HG03565 (cell line): ENCODE measurements around the gene LDB1.

Experiments used
- ATAC-seq: cut with Tn5 transposase; IDR thresholded peaks from one replicate; pipeline ENCODE4 v1.9.1; 2021; ENCODE audit warnings: mild to moderate bottlenecking, moderate library complexity; ENCODE audit not compliant: unreplicated experiment

The LDB1 gene

DNA sequence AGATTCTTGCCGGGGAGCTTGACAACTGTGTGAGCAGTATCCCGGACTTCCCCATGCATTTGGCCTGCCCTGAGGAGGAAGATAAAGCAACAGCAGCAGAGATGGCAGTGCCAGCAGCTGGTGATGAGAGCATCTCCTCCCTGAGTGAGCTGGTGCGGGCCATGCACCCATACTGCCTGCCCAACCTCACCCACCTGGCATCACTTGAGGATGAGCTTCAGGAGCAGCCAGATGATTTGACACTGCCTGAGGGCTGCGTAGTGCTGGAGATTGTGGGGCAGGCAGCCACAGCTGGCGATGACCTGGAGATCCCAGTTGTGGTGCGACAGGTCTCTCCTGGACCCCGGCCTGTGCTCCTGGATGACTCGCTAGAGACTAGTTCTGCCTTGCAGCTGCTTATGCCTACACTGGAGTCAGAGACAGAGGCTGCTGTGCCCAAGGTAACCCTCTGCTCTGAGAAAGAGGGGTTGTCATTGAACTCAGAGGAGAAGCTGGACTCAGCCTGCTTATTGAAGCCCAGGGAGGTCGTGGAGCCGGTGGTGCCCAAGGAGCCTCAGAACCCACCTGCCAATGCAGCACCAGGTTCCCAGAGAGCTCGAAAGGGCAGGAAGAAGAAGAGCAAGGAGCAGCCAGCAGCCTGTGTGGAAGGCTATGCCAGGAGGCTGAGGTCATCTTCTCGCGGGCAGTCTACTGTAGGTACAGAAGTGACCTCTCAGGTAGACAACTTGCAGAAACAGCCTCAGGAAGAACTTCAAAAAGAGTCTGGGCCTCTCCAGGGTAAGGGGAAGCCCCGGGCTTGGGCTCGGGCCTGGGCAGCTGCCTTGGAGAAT is 19.3 kb upstream of the LDB1 start:
- no peak for ATAC-seq

DNA sequence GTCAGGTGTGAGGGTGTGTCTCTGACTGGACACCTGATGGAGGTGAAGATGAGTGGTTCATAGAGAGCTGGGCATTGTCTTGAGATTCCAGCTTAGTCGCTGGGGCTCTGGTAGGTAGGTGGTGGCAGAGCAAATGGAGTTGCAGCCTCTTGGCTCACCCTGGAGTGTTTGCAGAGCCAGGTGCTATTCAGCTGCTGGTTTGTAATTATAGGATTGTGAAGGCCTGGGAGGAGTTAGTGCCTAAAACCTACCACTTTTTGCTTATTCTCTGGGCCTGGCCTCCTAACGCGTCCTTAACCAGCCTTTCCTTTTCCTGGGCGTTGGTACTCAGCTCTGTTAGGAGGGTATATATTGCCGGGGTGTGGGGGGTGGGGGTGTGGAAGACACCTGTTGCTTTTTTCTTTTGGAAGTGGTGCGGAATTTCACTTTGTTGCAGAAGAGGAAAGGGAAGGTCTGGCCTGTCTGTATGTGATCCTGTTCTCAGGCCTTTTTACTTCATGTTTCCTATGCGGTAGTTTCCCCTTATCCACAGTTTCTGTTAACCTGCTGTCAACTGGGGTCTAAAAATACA is 15.9 kb upstream of the LDB1 start:
- no peak for ATAC-seq

DNA sequence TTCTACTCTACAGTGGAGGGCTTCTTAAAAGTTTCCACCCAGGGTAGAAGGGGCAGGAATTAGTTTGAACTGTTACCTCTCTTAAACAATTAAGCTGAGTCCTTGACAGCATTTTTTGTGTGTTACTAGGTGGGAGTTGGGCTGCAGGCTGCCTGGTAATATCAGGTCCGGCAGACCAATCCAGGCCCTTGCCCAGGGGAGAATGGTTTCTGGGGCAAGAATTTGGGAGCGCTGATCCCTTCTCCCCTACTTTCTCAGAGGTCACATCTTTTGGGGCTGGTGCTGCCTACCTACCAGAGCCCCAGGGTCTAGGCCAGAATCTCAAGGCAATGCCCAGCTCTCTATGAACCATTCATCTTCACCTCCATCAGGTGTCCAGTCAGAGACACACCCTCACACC is 14.2 kb upstream of the LDB1 start:
- no peak for ATAC-seq

DNA sequence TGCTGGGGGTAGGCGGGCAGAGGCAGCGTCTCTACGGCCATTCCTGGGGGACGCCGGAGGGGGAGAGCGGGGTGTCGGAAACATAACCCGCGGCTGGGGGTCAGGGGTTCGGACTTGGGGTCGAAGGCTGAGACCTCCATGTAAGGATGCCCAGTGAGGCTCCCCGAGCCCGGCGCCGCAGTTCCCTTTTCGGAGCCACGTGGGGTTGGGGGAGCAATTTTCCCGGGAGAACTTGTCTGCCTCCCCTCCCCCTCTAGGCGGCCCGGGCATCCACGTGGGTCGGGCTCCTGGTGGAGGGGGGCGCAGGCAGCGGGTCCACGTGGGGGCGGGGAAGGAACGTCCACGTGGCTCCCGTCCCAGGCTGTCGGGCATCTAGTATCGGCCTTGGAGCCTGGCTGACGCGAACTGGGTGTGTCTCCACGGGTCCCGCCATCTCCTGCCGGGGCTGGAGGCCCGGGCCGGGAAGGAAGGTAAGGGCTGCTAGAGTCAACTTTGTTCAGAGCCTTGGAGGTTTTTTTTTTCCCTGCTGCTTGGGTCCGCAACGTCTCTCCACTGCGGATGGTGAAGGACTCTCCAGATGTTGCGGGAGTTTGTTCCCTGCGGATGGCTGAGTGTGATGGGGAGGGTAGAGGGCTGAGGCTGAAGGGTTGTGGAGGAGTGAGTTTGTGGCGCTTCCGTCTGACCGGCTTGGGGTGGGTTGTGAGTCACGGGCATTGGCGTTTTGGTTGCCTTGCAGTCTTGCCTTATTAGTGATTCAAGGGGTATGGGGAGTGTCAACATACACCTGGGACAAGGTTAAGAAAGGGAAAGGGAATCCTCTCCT is 13.4 kb upstream of the LDB1 start:
- no peak for ATAC-seq

DNA sequence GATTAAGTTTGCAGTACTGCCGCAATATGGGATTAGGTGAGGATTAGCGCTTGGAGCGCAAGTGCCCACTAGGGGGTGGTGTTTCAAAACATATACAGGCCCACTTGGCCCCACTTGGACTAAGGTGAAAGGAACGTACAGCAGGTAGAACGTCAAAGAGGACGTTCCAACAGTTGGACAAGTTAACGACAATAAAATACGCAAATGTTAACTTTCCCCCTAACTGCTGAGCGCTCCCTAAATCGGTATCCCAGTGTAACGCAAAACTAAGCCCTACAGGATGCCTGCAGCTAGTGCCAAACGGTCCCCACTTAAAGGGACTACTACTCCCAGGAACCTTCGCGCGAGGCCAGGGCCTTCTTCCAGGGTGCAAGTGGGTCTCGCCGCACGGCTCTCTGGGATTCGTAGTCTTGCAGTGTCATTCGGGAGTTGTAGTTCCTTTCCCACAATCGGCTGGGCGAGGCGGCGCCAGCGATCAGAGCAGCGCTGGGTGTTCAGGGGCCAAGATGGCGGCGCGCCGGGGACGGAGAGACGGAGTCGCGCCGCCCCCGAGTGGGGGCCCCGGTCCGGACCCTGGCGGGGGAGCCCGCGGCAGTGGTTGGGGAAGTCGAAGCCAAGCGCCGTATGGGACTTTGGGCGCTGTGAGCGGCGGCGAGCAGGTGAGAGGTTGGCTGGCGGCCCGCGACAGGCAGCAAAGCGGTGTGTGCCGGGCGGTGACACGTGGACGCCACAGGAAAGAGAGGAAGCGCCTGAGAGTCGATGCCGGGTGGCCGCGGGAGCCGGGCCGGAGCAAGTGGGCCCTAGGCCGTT is 12.6 kb upstream of the LDB1 start, which contains the start of gene PPRC1:
TSS of gene PPRC1 (plus strand) at position 478 of the 810 bp plus-strand sequence. CDS start at position 507, 29 bp downstream.
- ATAC-seq: peak; percentile 94

DNA sequence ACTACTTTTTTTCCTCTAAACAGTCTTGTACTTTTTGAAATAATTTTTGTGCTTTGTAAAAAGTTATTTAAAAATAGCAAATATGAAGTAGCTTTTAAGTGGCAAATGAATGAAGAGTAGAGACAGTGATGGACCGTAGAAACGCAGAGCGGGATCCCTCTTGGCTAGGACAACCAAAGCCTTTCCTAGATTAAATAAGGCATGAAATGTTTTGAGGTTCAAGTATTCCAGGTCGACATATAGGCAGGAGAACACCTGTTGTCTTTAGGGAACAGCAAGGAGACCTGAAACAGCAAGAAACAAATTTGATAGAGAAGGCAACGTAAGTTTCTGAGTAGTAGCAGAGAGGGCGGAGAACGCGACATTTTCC is 12.0 kb upstream of the LDB1 start:
- no peak for ATAC-seq

DNA sequence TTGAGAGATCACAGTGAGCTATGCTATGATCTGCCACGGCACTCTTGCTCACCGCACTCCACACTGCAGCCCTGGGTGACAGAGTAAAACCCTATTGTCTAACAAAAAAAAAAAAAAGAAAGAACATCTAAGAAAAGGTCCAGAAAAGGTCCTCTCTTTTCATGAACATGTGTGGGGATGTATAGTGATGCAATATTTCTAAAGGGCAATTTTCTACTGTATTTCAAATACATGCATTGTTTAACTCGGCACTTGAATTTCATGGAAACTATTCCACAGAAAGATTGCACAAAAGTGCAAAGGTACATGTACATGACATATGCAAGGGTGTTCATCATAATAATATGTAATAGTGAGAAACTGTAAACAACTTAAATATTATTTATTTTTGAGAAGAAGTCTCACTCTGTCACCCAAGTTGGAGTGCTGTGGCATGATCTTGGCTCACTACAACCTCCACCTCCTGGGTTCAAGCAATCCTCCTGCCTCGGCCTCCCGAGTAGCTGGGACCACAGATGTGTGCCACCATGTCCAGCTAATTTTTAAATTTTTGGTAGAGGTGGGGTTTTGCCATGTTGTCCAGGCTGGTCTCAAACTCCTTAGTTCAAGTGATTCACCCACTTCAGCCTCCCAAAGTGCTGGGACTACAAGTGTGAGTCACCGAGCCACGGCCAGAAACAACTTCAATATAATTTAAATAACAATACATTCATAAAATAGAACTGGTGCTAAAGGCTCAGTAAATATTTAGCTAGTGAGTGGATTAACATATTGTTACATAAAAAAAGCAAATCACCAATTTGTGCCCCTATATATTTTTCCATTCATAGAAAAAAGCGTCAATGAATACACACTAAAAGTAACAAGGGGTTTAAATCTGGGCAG is 11.4 kb upstream of the LDB1 start:
- no peak for ATAC-seq

DNA sequence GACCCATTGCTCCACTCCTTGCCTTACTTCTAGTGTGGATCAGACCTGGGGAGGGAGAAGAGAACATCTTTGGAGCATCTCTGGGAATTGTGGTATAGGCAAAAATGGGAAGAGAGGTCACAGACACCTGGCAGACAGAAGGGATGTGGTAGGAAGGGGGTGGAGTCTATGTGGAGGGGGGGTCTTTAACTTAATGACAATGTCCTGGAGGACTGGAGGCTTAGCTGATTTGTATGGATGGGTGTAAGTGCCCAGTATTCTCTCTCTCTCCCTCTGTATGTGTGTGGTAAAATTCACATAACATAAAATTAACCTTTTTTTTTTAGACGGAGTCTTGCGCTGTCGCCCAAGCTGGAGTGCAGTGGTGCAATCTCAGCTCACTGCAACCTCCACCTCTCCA is 3.1 kb upstream of the LDB1 start:
- no peak for ATAC-seq

DNA sequence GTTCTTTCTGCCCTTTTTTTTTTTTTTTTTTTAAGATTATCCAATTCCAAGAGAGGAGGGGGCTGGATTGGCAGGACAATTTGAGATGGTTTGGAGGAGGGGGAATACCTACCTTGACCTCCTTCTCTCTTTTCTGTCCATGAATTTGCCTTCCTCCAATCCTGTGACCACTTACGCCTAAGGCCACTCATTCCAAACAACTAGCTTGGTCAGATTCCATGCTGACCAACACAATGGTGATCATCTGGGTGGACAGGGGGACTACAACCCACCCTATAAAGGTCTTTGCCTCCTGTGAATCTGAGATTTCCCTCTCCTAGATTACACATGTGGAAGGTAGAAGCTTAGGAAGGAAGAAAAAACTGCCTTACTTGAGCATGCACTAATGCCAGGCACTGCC is 2.3 kb upstream of the LDB1 start:
- ATAC-seq: no peak

DNA sequence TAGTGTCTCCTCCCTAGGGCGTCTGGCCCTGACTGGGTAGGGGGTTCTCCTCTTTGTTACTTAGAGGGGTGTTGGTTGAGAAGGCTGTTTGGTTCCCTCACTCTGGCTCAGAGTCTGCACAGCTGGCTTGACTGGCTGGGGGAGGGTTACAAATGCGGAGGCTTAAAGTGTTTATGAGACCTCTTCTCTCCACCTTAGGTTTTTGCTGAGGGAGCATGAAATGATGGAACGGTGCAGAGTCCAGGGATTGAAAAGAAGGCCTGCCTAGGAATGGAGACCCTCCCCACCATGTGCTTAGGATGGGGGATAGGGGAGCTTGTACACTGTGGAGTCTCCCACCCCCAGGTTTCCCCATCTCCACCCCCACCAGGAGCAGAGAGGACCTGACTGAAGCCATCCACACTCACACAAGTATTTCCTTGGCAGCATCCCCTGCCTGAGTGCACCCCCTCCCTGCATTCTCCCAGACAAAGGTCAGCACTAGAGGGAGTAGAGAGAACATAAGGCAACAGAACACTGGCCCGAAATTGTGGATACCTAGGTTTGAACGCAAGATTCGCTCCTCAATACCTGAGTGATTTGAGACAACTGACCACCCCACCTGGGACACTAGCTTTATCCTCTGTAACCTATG is 1.7 kb upstream of the LDB1 start:
- ATAC-seq: no peak

DNA sequence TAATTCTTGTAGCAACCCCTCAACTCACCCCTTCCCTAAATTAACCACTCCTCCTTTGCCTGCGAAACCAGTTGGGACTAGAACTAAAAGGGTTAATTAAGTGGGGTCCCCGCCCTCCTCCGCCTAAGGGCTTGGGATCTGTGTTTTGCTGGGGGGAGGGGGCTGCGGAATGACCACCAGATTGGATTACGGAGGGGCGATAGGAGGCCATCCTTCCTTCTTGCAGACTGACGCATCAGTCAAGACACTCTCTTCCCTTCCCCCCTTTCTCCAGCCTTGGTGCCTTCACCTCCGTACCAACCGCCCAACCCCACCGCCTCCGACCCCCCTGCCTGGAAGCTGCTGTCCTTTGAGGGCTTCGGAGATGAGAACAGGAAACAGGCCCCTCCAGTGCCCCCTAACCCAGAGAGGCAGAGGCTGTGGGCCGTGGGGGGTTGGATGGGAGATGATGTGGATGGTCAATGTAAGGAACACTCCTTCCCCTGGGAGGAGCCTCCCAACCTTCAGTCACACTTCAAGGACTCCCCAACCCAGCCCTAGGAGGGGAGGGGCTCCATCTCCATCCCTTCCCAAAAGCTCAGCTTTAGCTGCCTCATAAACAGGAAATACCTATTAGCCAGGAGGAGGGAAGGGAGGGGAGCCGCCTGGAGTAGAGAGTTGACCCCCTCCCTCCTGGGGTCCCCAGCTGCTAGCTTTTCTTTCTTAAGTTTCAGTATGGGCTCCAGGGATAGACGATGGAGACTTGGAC is 997 bp upstream of the LDB1 start:
- no peak for ATAC-seq

DNA sequence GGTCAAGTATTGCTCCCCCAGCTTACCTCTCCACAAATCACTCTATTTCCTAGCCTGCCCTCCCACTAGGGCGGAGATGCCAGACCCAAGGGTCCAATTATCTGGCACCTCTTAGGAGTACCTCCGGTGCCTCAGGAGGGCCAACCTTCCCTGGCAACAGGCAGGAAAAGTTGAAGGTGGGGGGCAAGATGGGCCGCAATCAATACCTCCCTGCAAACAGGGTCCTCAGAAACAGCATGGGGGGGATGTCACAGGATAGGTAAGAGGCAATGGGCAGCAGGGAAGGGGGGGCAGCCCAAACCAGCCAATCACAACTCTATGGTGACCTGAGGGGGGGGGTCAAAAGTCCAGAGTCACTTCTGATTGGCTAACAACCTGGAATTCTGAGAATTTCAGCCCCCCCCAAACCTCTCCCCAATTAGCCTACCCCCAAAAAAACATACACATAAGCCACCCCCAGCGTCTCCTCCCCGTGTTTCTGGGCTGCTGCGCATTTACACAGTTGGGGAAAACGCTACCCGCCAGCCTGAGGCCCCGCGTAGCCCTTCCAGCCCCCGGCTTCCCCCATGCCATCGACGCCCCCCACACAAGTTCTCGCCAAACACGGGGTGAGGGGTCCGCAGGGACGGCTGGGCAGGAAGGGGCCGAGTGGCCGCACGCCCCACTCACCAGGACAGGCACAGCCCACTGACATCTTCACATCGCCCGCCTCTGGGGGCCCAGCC is 589 bp downstream of the LDB1 start:
- ATAC-seq: no peak

DNA sequence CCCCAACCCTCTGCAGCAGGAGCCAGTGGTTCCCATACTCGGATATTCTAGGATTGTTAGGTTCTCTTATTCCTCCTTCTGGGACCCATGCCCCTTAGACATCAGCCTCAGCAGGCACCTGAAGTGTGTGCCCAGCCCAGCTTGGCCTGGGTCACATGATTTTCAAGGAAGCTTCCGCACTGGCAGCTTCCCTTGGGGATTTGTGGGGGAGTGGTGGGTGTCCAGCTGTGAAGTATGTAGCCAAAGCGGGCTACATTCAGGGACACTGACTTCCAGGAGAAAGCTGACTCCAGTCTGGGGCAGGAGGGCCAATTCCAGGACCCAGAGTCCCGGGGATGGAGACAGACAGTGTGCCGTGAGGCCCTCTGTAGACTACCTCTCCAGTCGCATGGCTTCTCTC is 1.3 kb downstream of the LDB1 start:
- ATAC-seq: no peak

DNA sequence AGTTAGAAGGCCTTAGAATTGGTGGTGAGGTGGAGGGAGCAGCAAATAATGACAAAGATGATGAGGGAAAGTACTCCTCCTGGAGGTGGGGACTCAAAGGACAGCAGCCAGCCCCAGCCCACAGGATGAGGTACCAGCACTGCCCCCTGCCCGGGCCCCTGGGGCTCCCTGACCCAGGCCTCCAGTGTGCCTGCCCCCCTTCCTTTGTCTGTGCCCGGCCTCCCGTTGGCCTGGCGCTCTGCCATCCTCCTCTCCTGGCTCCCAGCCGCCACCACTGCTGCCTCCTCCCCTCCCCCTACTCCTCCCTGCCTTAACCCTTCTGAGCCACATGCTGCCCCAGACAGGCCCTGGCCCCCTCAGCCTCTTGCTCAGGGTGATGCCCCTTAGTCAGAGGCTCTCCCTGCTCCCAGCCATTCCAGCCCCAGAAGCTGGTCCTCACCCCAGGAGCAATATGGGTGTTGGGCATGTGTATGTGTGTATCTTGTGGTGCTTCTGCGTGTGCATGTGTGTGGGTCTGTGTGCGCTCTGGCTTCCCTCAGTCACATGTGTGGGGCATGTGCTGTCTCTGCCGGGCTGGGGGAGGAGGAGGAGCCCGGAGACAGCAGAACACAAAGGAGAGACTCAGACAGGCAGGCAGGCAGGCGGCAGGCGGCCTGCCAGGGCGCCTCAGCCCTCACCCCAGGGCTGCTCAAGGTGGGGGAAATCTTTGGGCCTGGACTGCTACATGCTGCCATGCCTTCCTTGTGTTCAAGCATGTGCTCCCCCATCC is 2.6 kb downstream of the LDB1 start:
- ATAC-seq: no peak

DNA sequence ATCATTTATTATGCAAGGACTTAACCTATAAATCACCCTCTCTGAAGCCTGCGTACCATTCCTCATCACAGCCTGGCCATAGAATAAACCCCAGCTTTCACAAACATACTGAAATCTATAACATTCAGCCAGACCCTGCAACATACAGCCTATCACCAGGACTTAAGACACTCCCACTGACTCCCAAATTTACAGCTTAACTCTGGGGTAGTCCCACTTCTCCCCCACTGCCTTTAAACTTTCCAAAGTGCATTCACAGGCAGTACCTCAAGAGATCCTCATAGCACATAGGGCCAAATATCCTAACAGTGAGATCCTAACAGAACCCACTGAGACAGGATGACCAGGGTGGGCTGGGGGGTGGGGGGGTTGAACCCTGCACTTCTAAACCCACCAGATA is 3.5 kb downstream of the LDB1 start:
- no peak for ATAC-seq

DNA sequence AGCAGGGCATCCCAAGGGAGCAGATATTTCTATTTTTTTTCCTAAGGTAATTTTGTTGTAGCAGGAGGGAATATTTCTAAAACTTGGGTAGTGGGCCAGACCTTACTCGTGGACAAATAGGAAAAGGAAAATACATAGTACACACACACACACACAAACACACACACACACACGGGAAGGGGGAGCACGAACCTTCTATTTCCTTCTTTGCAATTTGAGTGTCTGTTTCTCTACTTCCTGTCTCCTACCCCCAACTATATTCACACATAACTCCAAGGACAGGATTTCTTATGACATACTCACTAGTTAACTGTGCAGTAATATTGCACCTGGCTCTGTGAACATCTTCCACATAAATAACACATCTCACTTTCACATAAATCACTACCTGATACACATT is 4.4 kb downstream of the LDB1 start:
- no peak for ATAC-seq

DNA sequence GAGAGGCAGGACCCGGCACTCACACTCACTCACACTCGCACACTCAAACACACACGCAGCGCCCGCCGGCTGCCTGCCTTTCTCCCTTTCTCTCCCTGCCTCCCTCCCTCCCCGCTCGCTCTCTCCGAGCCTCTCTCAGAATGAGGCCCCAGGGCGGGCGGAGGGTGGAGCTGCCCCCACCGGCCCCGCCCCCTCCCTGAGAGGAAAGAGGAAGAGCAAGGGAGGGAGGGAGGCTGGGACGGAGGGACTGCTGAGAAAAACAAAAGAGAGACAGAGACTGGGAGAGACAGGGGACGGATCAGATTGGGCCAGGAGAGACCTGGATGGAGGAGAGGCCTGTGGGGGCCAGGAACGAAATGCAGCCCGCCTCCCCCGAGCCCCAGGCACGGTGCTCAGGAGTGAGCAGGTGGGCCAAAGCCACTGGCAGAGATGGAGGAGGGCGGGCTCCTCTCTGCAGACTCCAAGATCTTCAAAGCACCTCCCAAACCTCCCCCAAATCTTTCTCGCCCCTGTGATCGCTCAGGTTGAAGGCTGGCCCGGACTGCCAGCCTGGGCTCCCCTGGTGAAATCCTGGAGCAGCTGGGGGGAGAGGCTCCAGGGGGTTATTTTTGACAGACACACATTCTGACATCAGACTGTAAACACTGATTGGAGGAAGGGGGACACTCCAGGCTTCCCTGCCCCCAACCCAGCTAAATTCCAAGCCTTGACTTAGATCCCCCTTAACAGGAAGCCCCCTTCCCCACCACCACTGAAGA is 5.1 kb downstream of the LDB1 start:
- ATAC-seq: peak; percentile 44
